Measurements from ENCODE around the gene NAA16. TPM values are rescaled to one million over a fixed set of nuclear protein-coding genes. Genes with fewer than 3 reads are reported as not detected.

NAA16 gene
- total and polyA plus RNA-seq, 9 of the 15 experiments (the other 6 are each of a cell fraction or from before 2014, with no cell fraction given) = 3.7 to 18.2 (median 12.0) TPM

DNA sequence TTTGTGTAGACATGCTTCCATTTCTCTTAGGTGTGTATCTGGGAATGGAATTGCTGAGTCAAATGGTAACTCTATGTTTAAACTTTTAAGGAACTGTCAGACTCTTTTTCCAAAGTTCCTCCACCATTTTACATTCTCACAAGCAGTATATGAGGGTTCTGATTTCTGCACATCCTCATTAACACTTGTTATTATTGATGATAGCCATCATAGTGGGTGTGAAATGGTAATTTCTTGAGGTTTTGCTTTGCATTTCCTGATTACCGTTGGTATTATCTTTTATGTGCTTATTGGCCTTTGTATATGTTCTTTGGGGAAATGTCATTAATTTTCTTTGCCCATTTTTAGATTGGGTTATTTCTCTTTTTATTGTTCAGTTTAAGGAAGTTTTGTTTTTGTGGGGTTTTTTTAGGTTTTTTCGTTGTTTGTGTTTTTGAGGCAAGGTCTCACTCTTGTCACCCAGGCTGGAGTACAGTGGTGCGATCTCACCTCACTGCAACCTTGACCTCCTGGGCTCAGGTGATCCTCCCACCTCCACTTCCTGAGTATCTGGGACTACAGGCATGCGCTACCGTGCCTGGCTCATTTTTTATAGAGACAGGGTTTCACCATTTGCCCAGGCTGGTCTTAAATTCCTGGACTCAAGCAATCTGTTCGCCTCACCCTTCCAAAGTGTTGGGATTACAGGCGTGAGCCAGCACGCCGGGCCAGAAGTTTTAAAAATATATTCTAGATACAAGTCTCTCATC, 34.3 kb downstream of the NAA16 start (continued):
- TF ChIP-seq ZNF316 (IDR thresholded peaks at IDR 0.05) (peak; percentile 14; the same call in 1 of the 2 replicates), FOXA3 (CRISPR knock-in tag; conservative IDR thresholded peaks at IDR 0.05 in 1 of 2, IDR thresholded peaks at IDR 0.05 in 1 of 2) (no peak), ZNF121 (CRISPR knock-in tag; conservative IDR thresholded peaks at IDR 0.05) (no peak)

DNA sequence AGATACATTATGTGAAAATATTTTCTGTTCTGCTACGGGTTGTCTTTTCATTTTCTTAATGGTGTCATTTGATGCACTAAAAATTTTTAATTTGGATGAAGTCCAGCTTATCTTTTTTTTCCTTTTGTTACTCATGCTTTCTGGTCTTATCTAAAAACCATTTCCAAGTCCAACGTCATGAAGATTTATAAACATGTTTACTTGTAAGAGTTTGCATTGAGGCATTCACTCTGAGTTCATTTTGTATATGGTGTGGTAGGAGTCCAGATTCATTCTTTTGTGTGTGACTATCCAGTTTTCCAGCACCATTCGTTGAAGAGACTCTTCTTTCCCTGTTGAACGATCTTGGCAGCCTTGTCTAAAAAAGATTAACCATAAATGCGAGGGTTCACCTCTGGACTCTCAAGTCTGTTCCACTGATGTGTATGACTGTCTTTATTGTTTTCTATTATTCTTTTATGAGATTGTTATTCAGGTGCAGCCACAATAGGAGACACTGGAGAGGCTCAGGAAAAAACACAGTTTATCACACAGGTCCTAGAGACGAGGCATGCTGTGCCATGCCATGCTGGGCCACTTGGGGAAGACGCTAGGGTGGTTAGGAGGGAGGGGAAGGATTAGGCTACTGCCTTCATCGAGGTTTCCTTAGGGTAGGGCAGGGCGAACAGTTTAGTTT, 35.0 kb downstream of the NAA16 start:
- no peak for DNase-seq (ENCODE audit: extremely low read depth in 1 of 4, low spot score in 3 of 4)
- Histone ChIP-seq H3K9ac (ENCODE audit: insufficient read depth in 1 of 2, low read depth in 2 of 2, low read length in 2 of 2) (no peak overlapping the region), H3K4me2 (ENCODE audit: insufficient read depth, low read length) (no peak overlapping the region), H3K9me1 (ENCODE audit: control insufficient read depth, insufficient read depth, low read length) (no peaks in the 10 kb centered on the region), H3K27ac (ENCODE audit: extremely low read depth, low read depth, low read length) (0 out of 3 replicates have a peak overlapping the region, but pooled peaks have one; percentile 28), H4K20me1 (replicated peaks; ENCODE audit: control insufficient read depth, insufficient read depth, low read length) (no peaks in the 10 kb centered on the region), H3K36me3 (ENCODE audit: control insufficient read depth, insufficient read depth, low read length) (peaks cover 29% of the 10 kb centered on the region; the same call in 2 of the 3 replicates), H3K79me2 (ENCODE audit: control insufficient read depth, insufficient read depth, low read length) (peaks cover 6% of the 10 kb centered on the region; the same call in 2 of the 3 replicates), H3K4me1 (replicated peaks in 1 of 2; ENCODE audit: control insufficient read depth in 2 of 2, insufficient read depth in 2 of 2, low read length in 2 of 2) (peaks cover 0 to 4% of the 10 kb centered on the region in 2 experiments; a peak in 3 of 5 replicates), H2AFZ (ENCODE audit: low read depth, low read length) (no peak overlapping the region), H3K4me3 (no peak overlapping the region), H3K9me3 (replicated peaks; ENCODE audit: control insufficient read depth, insufficient read depth, low read depth, low read length) (no peaks in the 10 kb centered on the region), H3K27me3 (ENCODE audit: control insufficient read depth in 2 of 2, insufficient read depth in 2 of 2, low read length in 2 of 2) (no peaks in the 10 kb centered on the region)
- in situ Hi-C loops (cut with MboI) (no loop called here), intact Hi-C loops (cut with micrococcal nuclease) (no loop called here)
- ChIA-PET CTCF (ENCODE audit: low intra/inter-chr PET ratio) (no interaction called here), POLR2A (interaction anchor here (0.9 to 1.4 kb wide), 2 partner anchors 11 to 15 kb away, joined by 3 read pairs; no protein-coding TSS in a partner anchor)
- no peak for FAIRE-seq
- ATAC-seq = no peak
- 64% methylated on average over 8 of the region's 9 CpGs for WGBS (ENCODE audit: insufficient coverage, low coverage, missing lambda C conversion rate)
- BruUV-seq (replicated peaks) = no TSS peak
- TF ChIP-seq DDX20 (tag; IDR thresholded peaks at IDR 0.05; ENCODE audit: low read depth) (no peak), OTX1 (CRISPR knock-in tag; IDR thresholded peaks at IDR 0.05) (no peak), NR1H2 (CRISPR knock-in tag; IDR thresholded peaks at IDR 0.05) (no peak), NR2C2 (CRISPR knock-in tag; IDR thresholded peaks at IDR 0.05) (no peak), NR2C2 (tag; IDR thresholded peaks at IDR 0.05) (no peak), ZNF75A (CRISPR knock-in tag; IDR thresholded peaks at IDR 0.05) (no peak), PRPF4 (IDR thresholded peaks at IDR 0.05; ENCODE audit: insufficient read depth, low read depth, low read length, poor library complexity, severe bottlenecking) (no peak), PCBP1 (IDR thresholded peaks at IDR 0.05; ENCODE audit: low read depth, low read length, poor library complexity, severe bottlenecking) (no peak), RFX5 (IDR thresholded peaks at IDR 0.05; ENCODE audit: low read depth, low read length) (no peak), EZH2 (IDR thresholded peaks at IDR 0.05; ENCODE audit: borderline replicate concordance, low read depth, low read length) (no peak)
- TF ChIP-seq, protein P1, sequence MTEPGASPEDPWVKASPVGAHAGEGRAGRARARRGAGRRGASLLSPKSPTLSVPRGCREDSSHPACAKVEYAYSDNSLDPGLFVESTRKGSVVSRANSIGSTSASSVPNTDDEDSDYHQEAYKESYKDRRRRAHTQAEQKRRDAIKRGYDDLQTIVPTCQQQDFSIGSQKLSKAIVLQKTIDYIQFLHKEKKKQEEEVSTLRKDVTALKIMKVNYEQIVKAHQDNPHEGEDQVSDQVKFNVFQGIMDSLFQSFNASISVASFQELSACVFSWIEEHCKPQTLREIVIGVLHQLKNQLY (CRISPR knock-in tag; conservative IDR thresholded peaks at IDR 0.05) = no peak
- TF ChIP-seq, protein P2, sequence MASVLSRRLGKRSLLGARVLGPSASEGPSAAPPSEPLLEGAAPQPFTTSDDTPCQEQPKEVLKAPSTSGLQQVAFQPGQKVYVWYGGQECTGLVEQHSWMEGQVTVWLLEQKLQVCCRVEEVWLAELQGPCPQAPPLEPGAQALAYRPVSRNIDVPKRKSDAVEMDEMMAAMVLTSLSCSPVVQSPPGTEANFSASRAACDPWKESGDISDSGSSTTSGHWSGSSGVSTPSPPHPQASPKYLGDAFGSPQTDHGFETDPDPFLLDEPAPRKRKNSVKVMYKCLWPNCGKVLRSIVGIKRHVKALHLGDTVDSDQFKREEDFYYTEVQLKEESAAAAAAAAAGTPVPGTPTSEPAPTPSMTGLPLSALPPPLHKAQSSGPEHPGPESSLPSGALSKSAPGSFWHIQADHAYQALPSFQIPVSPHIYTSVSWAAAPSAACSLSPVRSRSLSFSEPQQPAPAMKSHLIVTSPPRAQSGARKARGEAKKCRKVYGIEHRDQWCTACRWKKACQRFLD (CRISPR knock-in tag; IDR thresholded peaks at IDR 0.05) = no peak
